ACC112 (cell line): ENCODE results near the gene DNAH14.
"Not testable (repeated sequence)": the region's sequence is repeated elsewhere in the genome, so short reads cannot be mapped to it uniquely, and the experiment has no call there.

Source experiments
- H2AFZ ChIP-seq: fragments of 200-600 bp; sonication (generic); one replicate; pipeline ENCODE4 v1.6.0; 2017; ENCODE audit warnings: antibody characterized with exemption, low read length; ENCODE audit not compliant: unreplicated experiment
- H3K27ac ChIP-seq: fragments of 200-600 bp; sonication (generic); 2 replicates; pipeline ENCODE4 v1.5.1; 2014; ENCODE audit warnings: low read depth, mild to moderate bottlenecking, antibody characterized with exemption, low read length, moderate library complexity
- H3K27me3 ChIP-seq: fragments of 200-600 bp; sonication (generic); 2 replicates; pipeline ENCODE4 v1.6.1; 2014; ENCODE audit warnings: mild to moderate bottlenecking, antibody characterized with exemption, low read length, moderate library complexity, mixed read lengths; ENCODE audit not compliant: insufficient read depth
- H3K36me3 ChIP-seq: fragments of 200-600 bp; sonication (generic); 2 replicates; pipeline ENCODE4 v1.6.1; 2016; ENCODE audit warnings: mild to moderate bottlenecking, antibody characterized with exemption, low read length, moderate library complexity, mixed read lengths; ENCODE audit not compliant: insufficient read depth
- H3K4me1 ChIP-seq: fragments of 200-600 bp; sonication (generic); one replicate; pipeline ENCODE4 v1.6.1; 2016; ENCODE audit warnings: low read length, mixed read lengths; ENCODE audit not compliant: insufficient read depth, unreplicated experiment, control insufficient read depth
- H3K4me3 ChIP-seq: fragments of 200-600 bp; sonication (generic); 2 replicates; pipeline ENCODE4 v1.5.1; 2014; ENCODE audit warnings: mild to moderate bottlenecking, low read depth, low read length
- H3K79me2 ChIP-seq: fragments of 200-600 bp; sonication (generic); one replicate; pipeline ENCODE4 v1.6.0; 2016; ENCODE audit warnings: low read length; ENCODE audit not compliant: control insufficient read depth, unreplicated experiment, insufficient read depth

Gene DNAH14

GRCh38 chr1:225386860-225387259 lies 457.4 kb downstream of the DNAH14 start:
- H3K79me2 ChIP-seq, H2AFZ ChIP-seq, H3K27me3 ChIP-seq, H3K4me3 ChIP-seq, H3K36me3 ChIP-seq, H3K4me1 ChIP-seq, H3K27ac ChIP-seq: not testable (repeated sequence)

GRCh38 chr1:225388372-225388771 lies 458.9 kb downstream of the DNAH14 start:
- no peaks in the 10 kb centered on the region for H3K27me3 ChIP-seq
- no peak overlapping the region for H3K4me3 ChIP-seq
- H3K4me1 ChIP-seq: no peaks in the 10 kb centered on the region
- no peaks in the 10 kb centered on the region for H3K36me3 ChIP-seq
- no peak overlapping the region for H3K27ac ChIP-seq
- no peaks in the 10 kb centered on the region for H3K79me2 ChIP-seq
- no peak overlapping the region for H2AFZ ChIP-seq

- Histone ChIP-seq H3K4me3 (no peak overlapping the region), H2AFZ (no peak overlapping the region), H3K79me2 (no peaks in the 10 kb centered on the region), H3K27ac (no peak overlapping the region), H3K27me3 (no peaks in the 10 kb centered on the region), H3K36me3 (no peaks in the 10 kb centered on the region), H3K4me1 (no peaks in the 10 kb centered on the region)
These were observed 460.4 kb downstream of the DNAH14 start for GRCh38 chr1:225389843-225390242.

GRCh38 chr1:225396357-225396756 lies 466.9 kb downstream of the DNAH14 start:
- H3K27me3 ChIP-seq: no peaks in the 10 kb centered on the region
- no peak overlapping the region for H2AFZ ChIP-seq
- no peak overlapping the region for H3K4me3 ChIP-seq
- peaks cover 4% of the 10 kb centered on the region for H3K79me2 ChIP-seq
- no peaks in the 10 kb centered on the region for H3K4me1 ChIP-seq
- peaks cover 19% of the 10 kb centered on the region for H3K36me3 ChIP-seq
- H3K27ac ChIP-seq: no peak overlapping the region

- Histone ChIP-seq H3K4me1 (no peaks in the 10 kb centered on the region), H3K4me3 (no peak overlapping the region), H3K27ac (no peak overlapping the region), H3K79me2 (peaks cover 4% of the 10 kb centered on the region), H3K27me3 (no peaks in the 10 kb centered on the region), H3K36me3 (peaks cover 34% of the 10 kb centered on the region), H2AFZ (no peak overlapping the region)
These were observed 471.5 kb downstream of the DNAH14 start for GRCh38 chr1:225400968-225401367.

GRCh38 chr1:225406976-225407725 lies 477.7 kb downstream of the DNAH14 start:
- Histone ChIP-seq H2AFZ (no peak overlapping the region), H3K79me2 (peaks cover 5% of the 10 kb centered on the region), H3K36me3 (peaks cover 26% of the 10 kb centered on the region), H3K4me3 (no peak overlapping the region), H3K4me1 (no peaks in the 10 kb centered on the region), H3K27ac (no peak overlapping the region), H3K27me3 (no peaks in the 10 kb centered on the region)

GRCh38 chr1:225407755-225408154 lies 478.3 kb downstream of the DNAH14 start:
- Histone ChIP-seq H3K36me3 (peaks cover 29% of the 10 kb centered on the region), H3K79me2 (peaks cover 5% of the 10 kb centered on the region), H3K4me3 (no peak overlapping the region)

GRCh38 chr1:225408249-225408648 lies 478.8 kb downstream of the DNAH14 start:
- Histone ChIP-seq H3K36me3 (peaks cover 25% of the 10 kb centered on the region), H3K27me3 (no peaks in the 10 kb centered on the region), H3K27ac (no peak overlapping the region), H3K79me2 (peaks cover 5% of the 10 kb centered on the region), H3K4me1 (no peaks in the 10 kb centered on the region), H3K4me3 (no peak overlapping the region), H2AFZ (no peak overlapping the region)

More at GRCh38 chr1:225407755-225408154, 478.3 kb downstream of the DNAH14 start:
- H3K27me3 ChIP-seq: no peaks in the 10 kb centered on the region
- no peak overlapping the region for H2AFZ ChIP-seq
- H3K4me1 ChIP-seq: no peaks in the 10 kb centered on the region
- no peak overlapping the region for H3K27ac ChIP-seq

- Histone ChIP-seq H3K79me2 (peaks cover 6% of the 10 kb centered on the region), H3K27me3 (no peaks in the 10 kb centered on the region), H3K4me3 (no peak overlapping the region), H3K4me1 (no peaks in the 10 kb centered on the region), H3K36me3 (peaks cover 25% of the 10 kb centered on the region), H2AFZ (no peak overlapping the region), H3K27ac (no peak overlapping the region)
These were observed 479.6 kb downstream of the DNAH14 start for GRCh38 chr1:225409051-225409450.

GRCh38 chr1:225410036-225410435 lies 480.6 kb downstream of the DNAH14 start:
- Histone ChIP-seq H3K27ac (no peak overlapping the region), H3K27me3 (no peaks in the 10 kb centered on the region), H3K36me3 (peaks cover 33% of the 10 kb centered on the region), H3K4me3 (no peak overlapping the region), H3K4me1 (no peaks in the 10 kb centered on the region), H2AFZ (no peak overlapping the region), H3K79me2 (peaks cover 16% of the 10 kb centered on the region)

- peaks cover 17% of the 10 kb centered on the region for H3K79me2 ChIP-seq
- no peaks in the 10 kb centered on the region for H3K27me3 ChIP-seq
- peaks cover 37% of the 10 kb centered on the region for H3K36me3 ChIP-seq
- H3K4me3 ChIP-seq: no peak overlapping the region
- H3K4me1 ChIP-seq: no peaks in the 10 kb centered on the region
- no peak overlapping the region for H2AFZ ChIP-seq
- H3K27ac ChIP-seq: no peak overlapping the region
These were observed 482.8 kb downstream of the DNAH14 start for GRCh38 chr1:225412321-225412720.
